SK-N-SH treated with all-trans-retinoic acid at 6 μM for 48 hours (cell line): ENCODE data around the gene PTPRD.

Experiments
- ARNTL ChIP-seq: fragments of 450-650 bp; formaldehyde crosslinking; IDR thresholded peaks from 2 replicates; pipeline ENCODE4 v1.5.0; 2020; ENCODE audit warnings: low read depth, mild to moderate bottlenecking, moderate library complexity, borderline replicate concordance
- BACH2 ChIP-seq: fragments of 250-450 bp; sonication (Bioruptor Pico); IDR thresholded peaks from 2 replicates; pipeline ENCODE4 v1.9.0; 2021; ENCODE audit warnings: mild to moderate bottlenecking, borderline replicate concordance
- CREB5 ChIP-seq: fragments of 250-450 bp; sonication (Bioruptor Pico); IDR thresholded peaks from 2 replicates; pipeline ENCODE4 v1.5.1; 2020; ENCODE audit warnings: low read depth, mild to moderate bottlenecking, moderate library complexity
- CSDC2 ChIP-seq: fragments of 250-450 bp; sonication (Bioruptor Pico); IDR thresholded peaks from 2 replicates; pipeline ENCODE4 v1.5.0; 2020; ENCODE audit warnings: mild to moderate bottlenecking, moderate library complexity
- ESRRG ChIP-seq: fragments of 250-450 bp; sonication (Bioruptor Pico); IDR thresholded peaks from 2 replicates; pipeline ENCODE4 v1.6.1; 2021; ENCODE audit warnings: mild to moderate bottlenecking
- PATZ1 ChIP-seq: fragments of 250-450 bp; sonication (Bioruptor Pico); IDR thresholded peaks from 2 replicates; pipeline ENCODE4 v1.8.0; 2020; ENCODE audit warnings: mild to moderate bottlenecking, moderate library complexity, borderline replicate concordance
- PPARA ChIP-seq: fragments of 250-450 bp; sonication (Bioruptor Pico); IDR thresholded peaks from 2 replicates; pipeline ENCODE4 v1.5.0; 2020; ENCODE audit warnings: mild to moderate bottlenecking, borderline replicate concordance
- RARB ChIP-seq: fragments of 250-450 bp; sonication (Bioruptor Pico); IDR thresholded peaks from 2 replicates; pipeline ENCODE4 v1.8.0; 2021; ENCODE audit warnings: mild to moderate bottlenecking, moderate library complexity
- SNAI2 ChIP-seq: fragments of 250-450 bp; sonication (Bioruptor Pico); IDR thresholded peaks from 2 replicates; pipeline ENCODE4 v1.5.0; 2020; ENCODE audit warnings: mild to moderate bottlenecking, moderate library complexity
- ZFP30 ChIP-seq: fragments of 450-650 bp; formaldehyde crosslinking; IDR thresholded peaks from 2 replicates; pipeline ENCODE4 v1.5.0; 2022; ENCODE audit warnings: mild to moderate bottlenecking, moderate library complexity
- ZNF70 ChIP-seq: fragments of 450-650 bp; formaldehyde crosslinking; IDR thresholded peaks from 2 replicates; pipeline ENCODE4 v1.5.0; 2020; ENCODE audit warnings: mild to moderate bottlenecking, moderate library complexity
- TF ChIP-seq, protein P1 (sequence below): fragments of 250-450 bp; sonication (Bioruptor Pico); IDR thresholded peaks from 2 replicates; pipeline ENCODE4 v1.8.0; 2021; ENCODE audit warnings: low read depth, mild to moderate bottlenecking, moderate library complexity, borderline replicate concordance

GRCh38 chr9:10548348-10548747, 64.5 kb downstream of the PTPRD start:
- TF ChIP-seq CREB5: no peak
- TF ChIP-seq ESRRG (CRISPR knock-in tag): no peak
- no peak for TF ChIP-seq SNAI2 (CRISPR knock-in tag)
- no peak for TF ChIP-seq ARNTL (CRISPR knock-in tag)
- no peak for TF ChIP-seq PATZ1
- TF ChIP-seq, protein P1, sequence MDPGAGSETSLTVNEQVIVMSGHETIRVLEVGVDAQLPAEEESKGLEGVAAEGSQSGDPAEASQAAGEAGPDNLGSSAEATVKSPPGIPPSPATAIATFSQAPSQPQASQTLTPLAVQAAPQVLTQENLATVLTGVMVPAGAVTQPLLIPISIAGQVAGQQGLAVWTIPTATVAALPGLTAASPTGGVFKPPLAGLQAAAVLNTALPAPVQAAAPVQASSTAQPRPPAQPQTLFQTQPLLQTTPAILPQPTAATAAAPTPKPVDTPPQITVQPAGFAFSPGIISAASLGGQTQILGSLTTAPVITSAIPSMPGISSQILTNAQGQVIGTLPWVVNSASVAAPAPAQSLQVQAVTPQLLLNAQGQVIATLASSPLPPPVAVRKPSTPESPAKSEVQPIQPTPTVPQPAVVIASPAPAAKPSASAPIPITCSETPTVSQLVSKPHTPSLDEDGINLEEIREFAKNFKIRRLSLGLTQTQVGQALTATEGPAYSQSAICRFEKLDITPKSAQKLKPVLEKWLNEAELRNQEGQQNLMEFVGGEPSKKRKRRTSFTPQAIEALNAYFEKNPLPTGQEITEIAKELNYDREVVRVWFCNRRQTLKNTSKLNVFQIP (CRISPR knock-in tag): no peak
- TF ChIP-seq CSDC2 (CRISPR knock-in tag): no peak
- no peak for TF ChIP-seq ZFP30 (CRISPR knock-in tag)
- TF ChIP-seq ZNF70 (CRISPR knock-in tag): no peak
- no peak for TF ChIP-seq BACH2 (CRISPR knock-in tag)
- no peak for TF ChIP-seq RARB
- TF ChIP-seq PPARA (CRISPR knock-in tag): no peak
